ENCODE results near the gene KYNU.

The KYNU gene

DNA sequence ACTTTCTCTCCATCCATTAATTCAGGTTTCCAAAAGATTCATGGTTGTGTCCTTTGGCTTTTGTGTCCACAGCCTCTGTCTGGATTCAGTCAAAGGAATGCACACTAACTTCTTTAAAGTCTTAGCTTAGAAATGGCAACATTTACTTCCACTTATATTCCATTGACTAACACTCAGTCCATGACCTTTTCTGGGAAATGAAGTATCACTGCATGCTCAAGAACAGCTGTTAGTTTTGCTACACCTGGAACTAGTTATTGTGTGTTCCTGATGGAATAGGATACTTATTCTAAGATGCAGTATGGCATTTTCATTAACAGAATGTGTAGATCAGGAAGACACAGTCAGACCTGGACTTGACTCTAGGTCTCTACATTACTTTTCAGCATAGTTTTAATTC, 88.8 kb downstream of the KYNU start:
- TF ChIP-seq, protein P1, sequence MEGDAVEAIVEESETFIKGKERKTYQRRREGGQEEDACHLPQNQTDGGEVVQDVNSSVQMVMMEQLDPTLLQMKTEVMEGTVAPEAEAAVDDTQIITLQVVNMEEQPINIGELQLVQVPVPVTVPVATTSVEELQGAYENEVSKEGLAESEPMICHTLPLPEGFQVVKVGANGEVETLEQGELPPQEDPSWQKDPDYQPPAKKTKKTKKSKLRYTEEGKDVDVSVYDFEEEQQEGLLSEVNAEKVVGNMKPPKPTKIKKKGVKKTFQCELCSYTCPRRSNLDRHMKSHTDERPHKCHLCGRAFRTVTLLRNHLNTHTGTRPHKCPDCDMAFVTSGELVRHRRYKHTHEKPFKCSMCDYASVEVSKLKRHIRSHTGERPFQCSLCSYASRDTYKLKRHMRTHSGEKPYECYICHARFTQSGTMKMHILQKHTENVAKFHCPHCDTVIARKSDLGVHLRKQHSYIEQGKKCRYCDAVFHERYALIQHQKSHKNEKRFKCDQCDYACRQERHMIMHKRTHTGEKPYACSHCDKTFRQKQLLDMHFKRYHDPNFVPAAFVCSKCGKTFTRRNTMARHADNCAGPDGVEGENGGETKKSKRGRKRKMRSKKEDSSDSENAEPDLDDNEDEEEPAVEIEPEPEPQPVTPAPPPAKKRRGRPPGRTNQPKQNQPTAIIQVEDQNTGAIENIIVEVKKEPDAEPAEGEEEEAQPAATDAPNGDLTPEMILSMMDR (IDR thresholded peaks at IDR 0.05; ENCODE audit: borderline replicate concordance, extremely low read depth, low read length, poor library complexity, severe bottlenecking), result no peak
- no peak for TF ChIP-seq EZH2 (IDR thresholded peaks at IDR 0.05; ENCODE audit: borderline replicate concordance, low read depth, low read length, severe bottlenecking)
- ATAC-seq (ENCODE audit: insufficient read depth, low read depth), result no peak
- no peak overlapping the region for H3K9ac ChIP-seq (ENCODE audit: low read depth, low read length)

DNA sequence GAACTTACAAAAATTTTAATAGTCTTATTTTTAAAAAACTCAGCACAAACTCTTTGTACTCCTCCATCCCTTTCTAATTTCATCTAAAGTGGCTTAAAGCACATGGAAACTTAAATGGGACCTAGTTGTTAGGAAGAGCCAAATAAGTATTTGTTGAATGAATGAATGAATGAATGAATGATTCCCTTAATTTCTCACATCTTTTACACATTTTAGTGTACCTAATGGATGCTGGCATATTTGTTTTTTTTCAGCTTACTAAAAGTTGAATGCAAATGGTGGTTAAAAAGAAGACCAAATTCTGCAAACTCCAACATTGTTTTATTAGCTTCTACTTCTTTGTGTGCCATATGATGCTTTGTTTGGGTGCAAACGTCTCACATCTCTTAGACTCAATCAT, 89.6 kb downstream of the KYNU start:
- Histone ChIP-seq H3K4me3 (ENCODE audit: low read depth in 1 of 2, low read length in 2 of 2) (no peak overlapping the region), H2AFZ (ENCODE audit: low read depth, low read length) (no peak overlapping the region), H3K27me3 (ENCODE audit: insufficient read depth, low read length, poor library complexity) (no peaks in the 10 kb centered on the region), H3K9me3 (ENCODE audit: insufficient read depth, low read length, severe bottlenecking) (no peaks in the 10 kb centered on the region), H3K4me1 (ENCODE audit: insufficient read depth, low read length) (no peaks in the 10 kb centered on the region), H3K9ac (ENCODE audit: low read depth, low read length) (no peak overlapping the region), H3K4me2 (ENCODE audit: insufficient read depth, low read length) (no peak overlapping the region), H3K79me2 (ENCODE audit: insufficient read depth, low read length) (no peaks in the 10 kb centered on the region), H3K27ac (ENCODE audit: low read length) (no peak overlapping the region), H4K20me1 (ENCODE audit: insufficient read depth, low read length) (no peaks in the 10 kb centered on the region), H3K36me3 (ENCODE audit: insufficient read depth, low read length) (no peaks in the 10 kb centered on the region)
- TF ChIP-seq, protein P1 (IDR thresholded peaks at IDR 0.05; ENCODE audit: borderline replicate concordance, extremely low read depth, low read length, poor library complexity, severe bottlenecking), result no peak
- no peak for TF ChIP-seq EZH2 (IDR thresholded peaks at IDR 0.05; ENCODE audit: borderline replicate concordance, low read depth, low read length, severe bottlenecking)
- ATAC-seq (ENCODE audit: insufficient read depth, low read depth) (no peak), DNase-seq (no peak)

More for the DNA sequence above, 88.8 kb downstream of the KYNU start:
- H3K36me3 ChIP-seq (ENCODE audit: insufficient read depth, low read length), result no peaks in the 10 kb centered on the region
- no peaks in the 10 kb centered on the region for H3K79me2 ChIP-seq (ENCODE audit: insufficient read depth, low read length)
- H3K4me1 ChIP-seq (ENCODE audit: insufficient read depth, low read length), result no peaks in the 10 kb centered on the region
- DNase-seq, result no peak
- no peaks in the 10 kb centered on the region for H4K20me1 ChIP-seq (ENCODE audit: insufficient read depth, low read length)
- H3K4me3 ChIP-seq (ENCODE audit: low read depth in 1 of 2, low read length in 2 of 2), result no peak overlapping the region
- no peak overlapping the region for H3K4me2 ChIP-seq (ENCODE audit: insufficient read depth, low read length)
- no peaks in the 10 kb centered on the region for H3K27me3 ChIP-seq (ENCODE audit: insufficient read depth, low read length, poor library complexity)
- H3K27ac ChIP-seq (ENCODE audit: low read length), result no peak overlapping the region
- no peak overlapping the region for H2AFZ ChIP-seq (ENCODE audit: low read depth, low read length)
- H3K9me3 ChIP-seq (ENCODE audit: insufficient read depth, low read length, severe bottlenecking), result no peaks in the 10 kb centered on the region

DNA sequence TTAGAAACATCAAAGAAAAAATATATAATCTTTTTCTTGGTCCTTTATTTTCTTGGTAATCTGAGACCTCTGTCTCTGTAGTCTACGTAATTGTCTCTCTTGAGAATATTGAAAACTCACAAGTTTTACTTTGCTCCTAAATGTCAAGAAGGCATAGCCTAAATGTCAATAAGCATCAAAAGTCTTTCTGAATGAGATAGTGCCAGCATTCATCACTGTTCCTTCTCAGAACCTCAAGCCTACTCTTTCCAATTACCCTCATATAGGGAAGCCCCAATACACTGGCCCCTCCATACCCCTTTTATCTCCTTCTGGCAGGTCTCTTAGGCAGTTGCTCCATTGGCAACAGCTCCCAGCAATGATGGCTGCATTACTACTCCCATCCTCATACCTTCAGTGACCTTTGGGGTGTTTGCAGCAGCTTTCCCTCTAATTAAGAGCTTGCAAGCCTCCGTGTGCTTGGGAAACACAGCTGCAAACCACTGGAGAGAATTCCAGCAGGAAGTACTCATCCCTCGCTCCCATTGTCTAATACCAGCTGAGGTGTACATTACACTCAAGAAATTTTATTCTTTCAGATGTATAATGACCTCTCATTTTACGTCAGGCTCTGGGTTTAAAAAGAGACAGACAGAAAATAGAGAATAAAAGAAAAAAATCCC, 95.8 kb downstream of the KYNU start:
- Histone ChIP-seq H3K9me3 (ENCODE audit: insufficient read depth, low read length, severe bottlenecking) (no peaks in the 10 kb centered on the region), H2AFZ (ENCODE audit: low read depth, low read length) (no peak overlapping the region), H3K27ac (ENCODE audit: low read length) (no peak overlapping the region), H3K27me3 (ENCODE audit: insufficient read depth, low read length, poor library complexity) (no peaks in the 10 kb centered on the region), H4K20me1 (ENCODE audit: insufficient read depth, low read length) (no peaks in the 10 kb centered on the region), H3K4me3 (ENCODE audit: low read depth in 1 of 2, low read length in 2 of 2) (no peak overlapping the region), H3K4me1 (ENCODE audit: insufficient read depth, low read length) (no peaks in the 10 kb centered on the region), H3K36me3 (ENCODE audit: insufficient read depth, low read length) (no peaks in the 10 kb centered on the region), H3K4me2 (ENCODE audit: insufficient read depth, low read length) (no peak overlapping the region), H3K9ac (ENCODE audit: low read depth, low read length) (no peak overlapping the region), H3K79me2 (ENCODE audit: insufficient read depth, low read length) (no peaks in the 10 kb centered on the region)
- no peak for TF ChIP-seq EZH2 (IDR thresholded peaks at IDR 0.05; ENCODE audit: borderline replicate concordance, low read depth, low read length, severe bottlenecking)
- TF ChIP-seq, protein P1 (IDR thresholded peaks at IDR 0.05; ENCODE audit: borderline replicate concordance, extremely low read depth, low read length, poor library complexity, severe bottlenecking), result no peak
- no peak for ATAC-seq (ENCODE audit: insufficient read depth, low read depth)
- no peak for DNase-seq

Data from DND-41 (cell line).